Activated CD8-positive, alpha-beta memory T cell treated with anti-CD3 and anti-CD28 coated beads for 36 hours (primary cell): ENCODE data around the gene ZDHHC3. TPM values are rescaled to one million over a fixed set of nuclear protein-coding genes. Genes with fewer than 3 reads are reported as not detected.
"Not testable (repeated sequence)": the region's sequence is repeated elsewhere in the genome, so short reads cannot be mapped to it uniquely, and the experiment has no call there.

Experiments
- CTCF ChIA-PET: fragments of 350-600 bp; sonication (Branson Sonifier 250); formaldehyde crosslinking; loops from one replicate; lab custom pipeline; 2021; ENCODE audit warnings: antibody characterized with exemption; lab: Charles Lee
- POLR2A ChIA-PET: fragments of 350-600 bp; sonication (Branson Sonifier 250); formaldehyde crosslinking; loops from one replicate; lab custom pipeline; 2021; ENCODE audit warnings: antibody characterized with exemption; lab: Charles Lee
- total RNA-seq, 2 experiments: library from RNA; stranded (reverse); gene quantifications; one replicate each; pipeline ENCODE4 v1.2.3, GENCODE V29; 2021

The ZDHHC3 gene
- total RNA-seq, 2 experiments from 2014 or later, result 42.8 to 46.7 TPM

- ChIA-PET POLR2A (no interaction called here), CTCF (interaction anchor here (0.9 kb wide), 1 partner anchor 10 kb away, joined by 3 read pairs; no protein-coding TSS in a partner anchor)
Observed at GRCh38 chr3:45000823-45001222, 24.8 kb upstream of the ZDHHC3 start.

- ChIA-PET POLR2A (no interaction called here), CTCF (no interaction called here)
Observed at GRCh38 chr3:44999782-45000181, 23.8 kb upstream of the ZDHHC3 start.

GRCh38 chr3:44996556-44996969 lies 20.6 kb upstream of the ZDHHC3 start:
- POLR2A ChIA-PET, result no interaction called here
- CTCF ChIA-PET, result no interaction called here

GRCh38 chr3:44995142-44995770 lies 19.3 kb upstream of the ZDHHC3 start:
- POLR2A ChIA-PET, result no interaction called here
- CTCF ChIA-PET, result interaction anchor here (0.6 kb wide), 1 partner anchor 42 kb away, joined by 4 read pairs; no protein-coding TSS in a partner anchor

GRCh38 chr3:44993471-44994205 lies 17.7 kb upstream of the ZDHHC3 start:
- ChIA-PET POLR2A (no interaction called here), CTCF (interaction anchor here (1.1 kb wide), 1 partner anchor 216 kb away, joined by 4 read pairs; no protein-coding TSS in a partner anchor)

GRCh38 chr3:44992555-44993470 lies 16.8 kb upstream of the ZDHHC3 start:
- ChIA-PET POLR2A (no interaction called here), CTCF (interaction anchor here (1.1 kb wide), 1 partner anchor 217 kb away, joined by 4 read pairs; no protein-coding TSS in a partner anchor)

GRCh38 chr3:44991326-44991725 lies 15.4 kb upstream of the ZDHHC3 start:
- ChIA-PET POLR2A (no interaction called here), CTCF (interaction anchor here (1.1 kb wide), 1 partner anchor 10 kb away, joined by 3 read pairs; no protein-coding TSS in a partner anchor)

GRCh38 chr3:44989636-44990373 lies 13.8 kb upstream of the ZDHHC3 start:
- ChIA-PET CTCF (no interaction called here), POLR2A (no interaction called here)

GRCh38 chr3:44989141-44989540 lies 13.2 kb upstream of the ZDHHC3 start:
- POLR2A ChIA-PET, result no interaction called here
- CTCF ChIA-PET, result no interaction called here

GRCh38 chr3:44988073-44988472 lies 12.1 kb upstream of the ZDHHC3 start:
- CTCF ChIA-PET, result interaction anchor here (1.2 kb wide), 1 partner anchor 11 kb away, joined by 3 read pairs; no protein-coding TSS in a partner anchor
- POLR2A ChIA-PET, result no interaction called here

- ChIA-PET POLR2A (no interaction called here), CTCF (interaction anchor here (1.2 kb wide), 1 partner anchor 10 kb away, joined by 3 read pairs; no protein-coding TSS in a partner anchor)
Observed at GRCh38 chr3:44987332-44987731, 11.4 kb upstream of the ZDHHC3 start.

- POLR2A ChIA-PET, result not testable (repeated sequence)
- CTCF ChIA-PET, result interaction anchor here (0.7 kb wide), 1 partner anchor 367 kb away, joined by 3 read pairs; no protein-coding TSS in a partner anchor
Observed at GRCh38 chr3:44986330-44986729, 10.4 kb upstream of the ZDHHC3 start.

GRCh38 chr3:44984335-44984734 lies 8.4 kb upstream of the ZDHHC3 start:
- ChIA-PET CTCF (no interaction called here), POLR2A (no interaction called here)

- POLR2A ChIA-PET, result no interaction called here
- CTCF ChIA-PET, result interaction anchor here (0.6 kb wide), 1 partner anchor 528 kb away, joined by 3 read pairs; no protein-coding TSS in a partner anchor
Observed at GRCh38 chr3:44983484-44983941, 7.5 kb upstream of the ZDHHC3 start.

- POLR2A ChIA-PET, result no interaction called here
- CTCF ChIA-PET, result interaction anchor here (0.6 kb wide), 2 partner anchors 309 to 528 kb away, joined by 3 read pairs; no protein-coding TSS in a partner anchor
Observed at GRCh38 chr3:44982817-44983216, 6.8 kb upstream of the ZDHHC3 start.

- CTCF ChIA-PET, result no interaction called here
Observed at GRCh38 chr3:44981751-44982150, 5.8 kb upstream of the ZDHHC3 start.

GRCh38 chr3:44981220-44981619 lies 5.2 kb upstream of the ZDHHC3 start:
- ChIA-PET POLR2A (no interaction called here), CTCF (no interaction called here)

More at GRCh38 chr3:44981751-44982150, 5.8 kb upstream of the ZDHHC3 start:
- POLR2A ChIA-PET, result no interaction called here

GRCh38 chr3:44974416-44974815 lies 1.6 kb downstream of the ZDHHC3 start:
- POLR2A ChIA-PET, result no interaction called here
- CTCF ChIA-PET, result interaction anchor here (0.6 to 0.7 kb wide), 2 partner anchors 193 to 251 kb away, joined by 3 read pairs; no protein-coding TSS in a partner anchor
